ENCODE measurements around the gene POLA2.

The POLA2 gene

DNA sequence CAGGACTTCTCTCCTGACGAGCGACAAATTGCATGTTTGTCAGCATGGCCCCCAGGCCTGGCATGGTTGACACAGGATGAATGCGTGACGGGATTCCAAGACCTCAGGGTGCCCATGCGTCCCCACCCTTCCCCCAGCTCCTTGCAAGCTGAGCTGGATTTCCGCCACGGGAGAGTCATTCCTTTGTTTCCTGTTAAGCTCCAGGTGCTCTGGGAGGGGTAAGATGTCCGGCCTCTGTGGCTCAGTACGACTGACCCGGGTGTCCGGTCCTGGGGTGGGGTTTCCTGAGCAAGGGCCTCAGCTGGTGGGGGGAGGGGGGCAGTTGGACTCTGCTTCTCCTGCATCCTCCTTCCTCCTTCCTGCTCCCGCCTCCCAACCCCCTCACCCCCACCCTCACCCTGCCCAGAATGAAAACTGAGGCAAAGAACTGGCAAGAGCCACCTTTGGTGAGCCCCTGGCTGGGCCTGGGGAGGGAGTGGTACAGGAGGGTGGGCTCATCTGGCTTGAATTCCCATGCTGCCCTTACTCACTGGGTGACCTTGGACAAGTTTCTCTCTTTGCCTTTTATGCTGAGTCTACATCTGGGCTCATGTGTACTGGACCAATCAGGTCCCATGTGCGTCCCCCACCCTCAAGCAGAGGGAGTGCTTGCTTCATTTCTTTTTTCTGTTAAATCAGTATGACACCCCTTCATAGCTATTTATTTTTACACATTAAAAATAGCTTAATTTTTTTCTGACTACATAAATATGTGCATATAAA, 55.4 kb downstream of the POLA2 start:
- TF ChIP-seq, protein P1, sequence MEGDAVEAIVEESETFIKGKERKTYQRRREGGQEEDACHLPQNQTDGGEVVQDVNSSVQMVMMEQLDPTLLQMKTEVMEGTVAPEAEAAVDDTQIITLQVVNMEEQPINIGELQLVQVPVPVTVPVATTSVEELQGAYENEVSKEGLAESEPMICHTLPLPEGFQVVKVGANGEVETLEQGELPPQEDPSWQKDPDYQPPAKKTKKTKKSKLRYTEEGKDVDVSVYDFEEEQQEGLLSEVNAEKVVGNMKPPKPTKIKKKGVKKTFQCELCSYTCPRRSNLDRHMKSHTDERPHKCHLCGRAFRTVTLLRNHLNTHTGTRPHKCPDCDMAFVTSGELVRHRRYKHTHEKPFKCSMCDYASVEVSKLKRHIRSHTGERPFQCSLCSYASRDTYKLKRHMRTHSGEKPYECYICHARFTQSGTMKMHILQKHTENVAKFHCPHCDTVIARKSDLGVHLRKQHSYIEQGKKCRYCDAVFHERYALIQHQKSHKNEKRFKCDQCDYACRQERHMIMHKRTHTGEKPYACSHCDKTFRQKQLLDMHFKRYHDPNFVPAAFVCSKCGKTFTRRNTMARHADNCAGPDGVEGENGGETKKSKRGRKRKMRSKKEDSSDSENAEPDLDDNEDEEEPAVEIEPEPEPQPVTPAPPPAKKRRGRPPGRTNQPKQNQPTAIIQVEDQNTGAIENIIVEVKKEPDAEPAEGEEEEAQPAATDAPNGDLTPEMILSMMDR (IDR thresholded peaks at IDR 0.05; ENCODE audit: extremely low read depth, insufficient read depth, missing control alignments), result no peak
- in situ Hi-C loops (cut with MboI; ENCODE audit: low pct_unique_long_range_greater_than_20kb, low sequenced_read_pairs, unreplicated experiment), result no loop called here
- DNase-seq (ENCODE audit: low spot score), result no peak

DNA sequence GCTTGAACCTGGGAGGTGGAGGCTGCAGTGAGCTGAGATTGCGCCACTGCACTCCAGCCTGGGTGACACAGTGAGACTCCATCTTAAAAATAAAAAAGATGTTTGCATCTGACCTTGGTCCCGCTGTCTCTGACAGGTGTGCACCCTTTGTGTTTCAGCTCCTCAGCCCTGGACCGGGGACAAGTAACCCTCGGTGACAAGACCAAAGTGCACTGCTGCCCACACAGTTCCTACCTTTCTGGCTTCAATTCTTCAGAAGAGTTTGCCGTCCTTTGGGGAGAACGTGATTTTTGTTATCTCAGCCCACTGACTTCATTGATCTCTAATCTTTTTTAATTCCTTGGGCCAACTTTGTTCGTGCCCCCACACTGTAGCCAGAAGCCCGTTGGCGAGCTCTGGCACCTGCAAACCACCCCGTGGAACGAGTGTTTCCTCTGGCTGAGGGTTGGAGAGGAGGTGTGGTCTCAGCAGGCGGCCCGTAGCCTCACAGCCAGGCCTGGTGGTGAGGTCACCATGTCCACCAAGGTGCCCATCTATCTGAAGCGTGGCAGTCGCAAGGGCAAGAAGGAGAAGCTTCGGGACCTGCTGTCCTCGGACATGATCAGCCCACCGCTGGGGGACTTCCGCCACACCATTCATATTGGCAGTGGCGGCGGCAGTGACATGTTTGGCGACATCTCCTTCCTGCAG, 58.8 kb downstream of the POLA2 start:
- TF ChIP-seq, protein P1 (IDR thresholded peaks at IDR 0.05; ENCODE audit: extremely low read depth, insufficient read depth, missing control alignments), result no peak
- no peak for DNase-seq (ENCODE audit: low spot score)
- in situ Hi-C loops (cut with MboI; ENCODE audit: low pct_unique_long_range_greater_than_20kb, low sequenced_read_pairs, unreplicated experiment), result no loop called here

DNA sequence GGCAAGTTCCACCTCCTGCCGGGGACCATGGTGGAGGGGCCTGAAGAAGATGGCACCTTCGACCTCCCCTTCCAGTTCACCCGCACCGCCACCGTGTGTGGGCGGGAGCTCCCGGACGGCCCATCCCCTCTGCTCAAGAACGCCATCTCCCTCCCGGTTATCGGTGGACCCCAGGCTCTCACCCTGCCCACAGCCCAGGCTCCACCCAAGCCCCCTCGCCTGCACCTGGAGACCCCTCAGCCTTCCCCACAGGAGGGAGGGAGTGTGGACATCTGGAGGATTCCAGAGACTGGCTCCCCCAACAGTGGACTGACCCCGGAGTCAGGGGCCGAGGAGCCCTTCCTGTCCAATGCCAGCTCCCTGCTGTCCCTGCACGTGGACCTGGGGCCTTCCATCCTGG, 59.3 kb downstream of the POLA2 start:
- DNase-seq (ENCODE audit: low spot score), result no peak
- TF ChIP-seq, protein P1 (IDR thresholded peaks at IDR 0.05; ENCODE audit: extremely low read depth, insufficient read depth, missing control alignments), result no peak
- in situ Hi-C loops (cut with MboI; ENCODE audit: low pct_unique_long_range_greater_than_20kb, low sequenced_read_pairs, unreplicated experiment), result no loop called here

DNA sequence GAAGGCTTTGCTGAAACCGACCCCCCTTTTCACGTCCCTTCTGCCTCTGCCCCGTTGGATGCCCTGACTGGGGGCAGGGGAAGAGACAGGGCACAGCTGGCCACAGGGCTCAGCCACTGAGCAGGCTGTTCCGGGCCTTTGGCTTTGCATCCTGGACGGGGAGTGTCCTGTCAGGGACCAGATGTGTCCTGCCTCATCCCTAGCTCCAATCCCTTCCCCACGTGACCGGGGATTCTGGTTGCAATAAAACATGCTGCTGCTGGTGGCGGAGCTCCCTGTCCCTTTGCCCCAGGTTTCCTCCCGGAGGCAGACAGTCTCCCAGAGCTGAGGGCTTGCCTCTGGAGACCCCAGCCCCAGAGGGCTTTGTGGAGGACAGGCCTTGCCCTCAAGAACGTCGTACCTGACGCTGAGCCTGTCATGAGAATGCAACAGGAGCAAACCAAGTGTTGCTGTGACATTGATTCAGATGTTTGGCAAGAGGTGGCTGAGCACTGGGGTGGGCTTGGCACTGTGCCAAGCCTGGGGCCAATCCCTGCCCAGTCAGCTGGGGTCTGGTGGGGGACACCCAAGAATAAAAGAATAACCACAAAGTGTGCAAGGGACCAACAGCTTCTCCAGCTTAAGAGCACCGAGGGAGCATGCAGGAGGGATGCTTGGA, 60.2 kb downstream of the POLA2 start:
- in situ Hi-C loops (cut with MboI; ENCODE audit: low pct_unique_long_range_greater_than_20kb, low sequenced_read_pairs, unreplicated experiment), result no loop called here
- TF ChIP-seq, protein P1 (IDR thresholded peaks at IDR 0.05; ENCODE audit: extremely low read depth, insufficient read depth, missing control alignments), result no peak
- DNase-seq (ENCODE audit: low spot score), result no peak

DNA sequence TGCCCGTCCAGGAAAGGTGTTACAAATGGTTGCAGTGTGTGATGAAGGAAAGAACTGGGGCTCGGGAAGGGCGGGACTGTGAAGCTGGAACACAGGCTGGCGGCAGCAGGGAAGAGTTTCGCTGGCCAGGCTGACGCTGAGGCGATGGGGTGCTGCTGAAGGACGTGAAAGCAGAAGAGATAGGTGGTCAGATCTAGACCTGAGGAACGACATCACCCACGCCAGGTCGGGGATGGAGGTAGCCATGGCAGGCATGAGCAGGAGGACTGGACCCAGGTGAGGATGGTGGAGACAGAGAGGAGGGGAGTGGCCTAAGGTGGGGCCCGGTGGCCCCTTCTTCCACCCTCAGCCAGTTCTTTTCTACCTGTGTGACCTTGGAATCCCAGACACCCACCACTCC, 62.1 kb downstream of the POLA2 start:
- in situ Hi-C loops (cut with MboI; ENCODE audit: low pct_unique_long_range_greater_than_20kb, low sequenced_read_pairs, unreplicated experiment), result no loop called here

DNA sequence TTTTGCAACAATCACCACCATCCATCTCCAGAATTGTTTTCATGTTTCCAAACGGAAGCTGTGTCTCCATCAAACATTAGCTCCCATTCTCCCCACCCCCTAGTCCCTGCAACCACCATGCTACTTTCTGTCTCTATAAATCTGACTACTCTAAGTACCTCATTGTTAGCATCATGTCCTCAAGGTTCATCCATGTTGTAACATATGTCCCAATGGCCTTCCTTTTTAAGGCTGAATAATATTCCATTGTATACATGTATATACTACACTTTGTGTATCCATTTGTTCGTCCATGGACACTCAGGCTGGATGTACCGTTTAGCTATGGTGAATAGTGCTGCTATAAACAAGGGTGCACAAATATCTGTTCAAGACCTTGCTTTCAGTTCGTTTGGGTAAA, 63.7 kb downstream of the POLA2 start:
- no peak for DNase-seq (ENCODE audit: low spot score)
- TF ChIP-seq, protein P1 (IDR thresholded peaks at IDR 0.05; ENCODE audit: extremely low read depth, insufficient read depth, missing control alignments), result no peak
- in situ Hi-C loops (cut with MboI; ENCODE audit: low pct_unique_long_range_greater_than_20kb, low sequenced_read_pairs, unreplicated experiment), result no loop called here

More for the DNA sequence above, 62.1 kb downstream of the POLA2 start:
- TF ChIP-seq, protein P1 (IDR thresholded peaks at IDR 0.05; ENCODE audit: extremely low read depth, insufficient read depth, missing control alignments), result no peak
- DNase-seq (ENCODE audit: low spot score), result no peak
